BJ (cell line): ENCODE measurements around the gene TSC22D1. TPM values are rescaled to one million over a fixed set of nuclear protein-coding genes. Genes with fewer than 3 reads are reported as not detected.
"Not testable (repeated sequence)": the region's sequence is repeated elsewhere in the genome, so short reads cannot be mapped to it uniquely, and the experiment has no call there.

ENCODE experiments used
- CTCF ChIA-PET: fragments of 350-600 bp; formaldehyde crosslinking; extraction: SDS; loops from one replicate; lab custom pipeline; 2021; ENCODE audit warnings: antibody characterized with exemption, inconsistent platforms; lab: Yijun Ruan, JAX
- POLR2A ChIA-PET: fragments of 300-600 bp; sonication (Branson Sonifier 250); formaldehyde crosslinking; extraction: SDS; loops from one replicate; lab custom pipeline; 2021; ENCODE audit warnings: antibody characterized with exemption; lab: Charles Lee
- DNase-seq: peaks from one replicate; pipeline ENCODE4 v3.0.0-alpha.2; 2011; ENCODE audit warnings: low read depth
- H3K27me3 ChIP-seq: 2 replicates; pipeline ENCODE4 v1.6.0; 2011; ENCODE audit warnings: low read length; ENCODE audit not compliant: control insufficient read depth, insufficient read depth
- H3K36me3 ChIP-seq: 2 replicates; pipeline ENCODE4 v1.5.1; 2011; ENCODE audit warnings: low read length; ENCODE audit not compliant: control insufficient read depth, insufficient read depth
- H3K4me3 ChIP-seq: 2 replicates; pipeline ENCODE4 v1.5.1; 2011; ENCODE audit warnings: low read depth, mild to moderate bottlenecking, control low read depth, low read length
- polyA plus RNA-seq: library from polyadenylated mRNA; depleted of rRNA; stranded (reverse); fragments of >200 nt; gene quantifications from 2 replicates; pipeline ENCODE4 v1.2.3, GENCODE V29; 2011
- TF ChIP-seq, protein P1 (sequence below): IDR thresholded peaks from 2 replicates; pipeline ENCODE4 v1.5.1; 2011; ENCODE audit warnings: low read depth, mild to moderate bottlenecking, control low read depth, inconsistent platforms, low read length, moderate library complexity; ENCODE audit not compliant: insufficient read depth

The TSC22D1 gene
- polyA plus RNA-seq, 1 experiment, result 33.5 TPM

DNA sequence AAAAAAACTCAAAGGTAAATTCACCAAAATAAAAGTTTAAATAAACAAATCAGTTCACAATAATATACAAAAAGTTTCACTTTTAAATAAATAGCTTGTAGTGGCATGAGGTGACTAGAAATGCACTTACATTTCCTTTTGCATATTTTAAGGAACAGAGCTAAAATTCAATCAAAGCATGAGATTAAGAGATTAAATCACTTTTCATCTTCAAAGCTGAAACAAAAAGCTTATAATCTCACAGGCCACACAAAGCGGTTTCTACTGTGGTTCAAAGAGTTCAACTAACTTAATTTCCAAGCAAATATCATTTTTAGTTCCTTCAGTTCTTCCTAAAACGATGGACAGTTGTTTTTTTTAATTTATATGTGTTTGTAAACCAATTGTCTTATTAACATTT lies 38.9 kb downstream of the TSC22D1 start:
- Histone ChIP-seq H3K4me3 (no peak overlapping the region), H3K27me3 (no peaks in the 10 kb centered on the region), H3K36me3 (no peaks in the 10 kb centered on the region; the same call in 1 of the 2 replicates)
- POLR2A ChIA-PET, result interaction anchor here (0.6 kb wide), 1 partner anchor 20 kb away, joined by 4 read pairs; no protein-coding TSS in a partner anchor
- TF ChIP-seq, protein P1, sequence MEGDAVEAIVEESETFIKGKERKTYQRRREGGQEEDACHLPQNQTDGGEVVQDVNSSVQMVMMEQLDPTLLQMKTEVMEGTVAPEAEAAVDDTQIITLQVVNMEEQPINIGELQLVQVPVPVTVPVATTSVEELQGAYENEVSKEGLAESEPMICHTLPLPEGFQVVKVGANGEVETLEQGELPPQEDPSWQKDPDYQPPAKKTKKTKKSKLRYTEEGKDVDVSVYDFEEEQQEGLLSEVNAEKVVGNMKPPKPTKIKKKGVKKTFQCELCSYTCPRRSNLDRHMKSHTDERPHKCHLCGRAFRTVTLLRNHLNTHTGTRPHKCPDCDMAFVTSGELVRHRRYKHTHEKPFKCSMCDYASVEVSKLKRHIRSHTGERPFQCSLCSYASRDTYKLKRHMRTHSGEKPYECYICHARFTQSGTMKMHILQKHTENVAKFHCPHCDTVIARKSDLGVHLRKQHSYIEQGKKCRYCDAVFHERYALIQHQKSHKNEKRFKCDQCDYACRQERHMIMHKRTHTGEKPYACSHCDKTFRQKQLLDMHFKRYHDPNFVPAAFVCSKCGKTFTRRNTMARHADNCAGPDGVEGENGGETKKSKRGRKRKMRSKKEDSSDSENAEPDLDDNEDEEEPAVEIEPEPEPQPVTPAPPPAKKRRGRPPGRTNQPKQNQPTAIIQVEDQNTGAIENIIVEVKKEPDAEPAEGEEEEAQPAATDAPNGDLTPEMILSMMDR, result no peak
- no peak for DNase-seq
- CTCF ChIA-PET, result interaction anchor here (0.8 kb wide), 1 partner anchor 37 kb away, joined by 3 read pairs; no protein-coding TSS in a partner anchor

DNA sequence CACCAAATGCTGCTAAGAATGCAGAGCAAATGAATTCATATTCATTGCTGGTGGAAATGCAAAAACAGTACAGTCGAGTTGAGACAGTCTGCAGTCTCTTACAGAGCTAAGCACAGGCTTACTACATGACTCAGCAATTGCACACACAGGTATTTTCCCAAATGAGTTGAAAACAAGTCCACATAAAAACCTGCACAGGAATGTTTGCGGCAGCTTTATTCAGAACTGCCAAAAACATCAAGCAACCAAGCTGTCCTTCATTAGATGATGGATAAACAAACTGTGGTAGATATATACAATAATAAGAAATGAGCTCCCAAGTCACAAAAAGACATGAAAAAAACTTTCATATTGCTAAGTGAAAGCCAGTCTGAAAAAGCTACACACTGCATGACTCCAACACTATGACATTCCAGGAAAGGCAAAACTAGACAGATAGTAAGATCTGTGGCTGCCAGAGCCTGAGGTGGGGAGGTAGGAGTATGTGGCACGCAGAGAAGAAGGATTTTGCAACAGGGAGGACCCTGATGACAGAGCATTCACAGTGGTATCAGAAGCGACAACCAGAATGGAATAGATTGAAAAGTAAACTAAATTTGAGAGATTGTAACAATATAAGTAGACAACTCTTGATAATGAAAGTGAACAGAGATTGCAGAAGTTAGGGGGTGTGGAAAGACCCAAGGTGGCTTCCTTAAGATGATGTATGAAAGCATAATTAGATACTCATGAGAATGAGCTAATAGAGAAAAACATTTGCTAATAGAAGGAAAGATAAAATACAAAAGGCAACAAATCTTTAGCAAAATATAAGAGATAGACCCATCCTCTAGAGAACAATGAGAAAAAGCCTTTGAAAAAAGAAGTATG lies 52.7 kb downstream of the TSC22D1 start:
- POLR2A ChIA-PET, result no interaction called here
- no peaks in the 10 kb centered on the region for H3K36me3 ChIP-seq
- no peaks in the 10 kb centered on the region for H3K27me3 ChIP-seq
- TF ChIP-seq, protein P1, result no peak
- CTCF ChIA-PET, result interaction anchor here (1.2 to 1.3 kb wide), 2 partner anchors 13 to 15 kb away, joined by 3 to 4 read pairs; no protein-coding TSS in a partner anchor
- H3K4me3 ChIP-seq, result no peak overlapping the region
- DNase-seq, result peak; percentile 26

DNA sequence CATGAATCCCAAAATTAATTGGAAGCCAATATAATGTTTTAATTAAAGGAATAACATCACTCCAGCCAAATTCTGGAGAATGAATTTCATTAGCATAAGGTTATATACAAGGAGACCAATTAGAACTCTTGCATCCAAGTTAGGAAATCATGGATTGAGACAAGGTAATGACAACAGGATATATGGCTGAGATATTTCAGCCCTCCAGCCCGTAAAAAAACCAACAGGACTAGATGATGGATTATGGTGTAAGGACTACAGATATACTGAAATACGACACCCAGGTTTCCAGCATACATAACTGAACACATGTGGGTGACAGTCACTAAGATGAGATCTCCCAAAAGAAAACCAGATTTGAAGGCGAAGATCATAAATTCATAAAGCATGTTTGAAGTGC lies 56.5 kb downstream of the TSC22D1 start:
- H3K36me3 ChIP-seq, result no peaks in the 10 kb centered on the region
- DNase-seq, result no peak
- ChIA-PET POLR2A (no interaction called here), CTCF (no interaction called here)
- H3K27me3 ChIP-seq, result no peaks in the 10 kb centered on the region
- no peak overlapping the region for H3K4me3 ChIP-seq
- TF ChIP-seq, protein P1, result no peak

DNA sequence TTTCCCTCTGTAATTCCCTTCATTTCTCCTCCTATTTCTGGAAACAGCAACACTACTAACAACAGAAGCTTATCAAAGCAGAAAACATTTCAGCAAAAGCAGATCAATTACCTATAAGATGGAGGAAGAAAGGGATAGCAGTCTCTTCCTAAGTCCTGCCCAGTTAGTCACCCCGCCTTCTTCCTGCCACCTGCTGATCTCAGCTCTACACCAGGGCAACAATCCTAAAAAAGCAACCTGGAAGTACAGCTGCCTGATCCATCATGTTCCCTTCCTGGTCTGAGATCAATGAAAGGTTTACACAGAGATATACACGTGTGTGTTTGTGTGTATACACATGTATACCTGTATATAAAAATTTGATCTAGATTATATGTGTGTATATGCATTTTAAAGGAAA lies 59.4 kb downstream of the TSC22D1 start:
- Histone ChIP-seq H3K27me3 (no peaks in the 10 kb centered on the region), H3K36me3 (no peaks in the 10 kb centered on the region), H3K4me3 (no peak overlapping the region)
- POLR2A ChIA-PET, result no interaction called here
- no peak for DNase-seq
- CTCF ChIA-PET, result interaction anchor here (0.9 kb wide), 1 partner anchor 36 kb away, joined by 3 read pairs; no protein-coding TSS in a partner anchor
- TF ChIP-seq, protein P1, result no peak

DNA sequence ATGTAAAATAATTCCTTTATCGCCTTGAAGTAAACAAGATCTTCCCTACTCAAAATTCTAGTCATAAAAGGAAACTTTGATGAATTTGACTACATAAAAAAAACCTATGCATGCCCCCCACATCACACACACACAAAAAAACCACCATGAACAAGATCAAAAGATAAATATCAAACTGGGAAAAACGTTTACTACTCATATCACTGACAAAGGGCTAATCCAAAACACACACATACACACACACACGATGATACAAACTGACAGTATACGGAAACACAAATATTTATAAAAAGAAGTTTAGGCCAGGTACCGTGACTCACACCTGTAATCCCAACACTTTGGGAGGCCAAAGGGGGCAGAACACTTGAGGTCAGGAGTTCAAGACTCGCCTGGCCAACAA lies 61.9 kb downstream of the TSC22D1 start:
- Histone ChIP-seq H3K4me3 (no peak overlapping the region), H3K36me3 (no peaks in the 10 kb centered on the region), H3K27me3 (no peaks in the 10 kb centered on the region)
- ChIA-PET POLR2A (no interaction called here), CTCF (interaction anchor here (1.2 kb wide), 1 partner anchor 42 kb away, joined by 3 read pairs; no protein-coding TSS in a partner anchor)
- TF ChIP-seq, protein P1, result no peak
- DNase-seq, result no peak

DNA sequence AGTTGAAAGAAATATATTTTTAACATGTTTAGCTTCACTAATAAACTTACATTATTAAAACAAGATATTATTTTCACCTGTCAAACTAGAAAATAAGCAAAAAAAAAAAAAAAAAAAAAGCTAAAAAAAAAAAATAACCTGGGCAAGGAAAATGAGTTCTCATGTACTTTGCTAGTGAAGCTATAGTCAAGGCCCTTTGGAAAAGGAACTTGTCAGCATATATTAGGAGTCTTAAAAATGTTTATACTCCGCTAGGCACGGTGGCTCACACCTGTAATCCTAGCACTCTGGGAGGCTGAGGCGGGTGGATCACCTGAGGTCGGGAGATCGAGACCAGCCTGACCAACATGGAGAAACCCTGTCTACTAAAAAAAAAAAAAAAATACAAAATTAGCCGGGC lies 66.3 kb downstream of the TSC22D1 start:
- H3K36me3 ChIP-seq, DNase-seq, H3K27me3 ChIP-seq, CTCF ChIA-PET, H3K4me3 ChIP-seq, POLR2A ChIA-PET: not testable (repeated sequence)
